ENCODE measurements around the gene RAD51B. TPM values are rescaled to one million over a fixed set of nuclear protein-coding genes. Genes with fewer than 3 reads are reported as not detected.

Gene RAD51B
- total and polyA plus RNA-seq, 4 donors, result 2.5 to 95.0 (median 9.6) TPM

DNA sequence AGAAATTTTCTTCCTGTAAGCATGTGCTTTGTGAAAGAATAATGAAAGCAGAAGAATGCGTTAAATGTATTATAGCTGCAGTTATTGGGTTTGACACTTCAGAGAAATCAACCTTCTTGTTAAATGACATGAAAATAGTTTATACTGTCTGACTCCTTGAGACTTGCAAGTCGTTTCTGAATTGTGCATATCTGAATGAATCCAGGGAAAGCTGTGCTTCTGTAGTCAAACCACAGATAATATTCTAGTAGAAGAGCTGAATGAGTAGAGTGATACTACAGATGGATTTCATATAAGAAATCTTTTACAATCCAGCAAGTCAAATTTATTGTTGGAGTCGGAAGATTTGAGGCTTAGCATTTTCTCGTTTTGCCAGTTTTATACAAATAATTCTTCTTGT is 343.3 kb downstream of the RAD51B start:
- no peak overlapping the region for H3K27ac ChIP-seq (ENCODE audit: low read depth in 1 of 2, low read length in 1 of 2)

DNA sequence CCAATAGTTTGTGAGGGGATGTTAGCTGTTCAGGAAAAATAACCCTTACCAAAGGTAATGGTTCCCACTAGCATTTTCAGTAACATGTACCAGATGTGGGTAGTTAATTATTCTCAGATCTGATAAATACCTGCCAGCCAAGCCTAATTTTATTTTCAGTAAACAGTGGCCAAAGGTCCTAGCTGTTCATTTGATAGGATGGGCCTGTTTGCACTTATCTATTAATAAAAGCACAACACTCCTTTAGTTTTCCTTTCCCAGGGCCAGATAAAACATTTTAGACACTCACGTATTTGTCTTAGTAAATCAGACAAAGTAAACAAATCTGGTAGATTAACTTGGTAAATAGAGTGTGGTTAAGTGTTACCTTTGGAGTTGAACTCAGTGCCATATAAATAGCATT is 345.1 kb downstream of the RAD51B start:
- TF ChIP-seq, protein P1, sequence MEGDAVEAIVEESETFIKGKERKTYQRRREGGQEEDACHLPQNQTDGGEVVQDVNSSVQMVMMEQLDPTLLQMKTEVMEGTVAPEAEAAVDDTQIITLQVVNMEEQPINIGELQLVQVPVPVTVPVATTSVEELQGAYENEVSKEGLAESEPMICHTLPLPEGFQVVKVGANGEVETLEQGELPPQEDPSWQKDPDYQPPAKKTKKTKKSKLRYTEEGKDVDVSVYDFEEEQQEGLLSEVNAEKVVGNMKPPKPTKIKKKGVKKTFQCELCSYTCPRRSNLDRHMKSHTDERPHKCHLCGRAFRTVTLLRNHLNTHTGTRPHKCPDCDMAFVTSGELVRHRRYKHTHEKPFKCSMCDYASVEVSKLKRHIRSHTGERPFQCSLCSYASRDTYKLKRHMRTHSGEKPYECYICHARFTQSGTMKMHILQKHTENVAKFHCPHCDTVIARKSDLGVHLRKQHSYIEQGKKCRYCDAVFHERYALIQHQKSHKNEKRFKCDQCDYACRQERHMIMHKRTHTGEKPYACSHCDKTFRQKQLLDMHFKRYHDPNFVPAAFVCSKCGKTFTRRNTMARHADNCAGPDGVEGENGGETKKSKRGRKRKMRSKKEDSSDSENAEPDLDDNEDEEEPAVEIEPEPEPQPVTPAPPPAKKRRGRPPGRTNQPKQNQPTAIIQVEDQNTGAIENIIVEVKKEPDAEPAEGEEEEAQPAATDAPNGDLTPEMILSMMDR (IDR thresholded peaks at IDR 0.05; ENCODE audit: control extremely low read depth, extremely low read depth), result no peak
- H3K9ac ChIP-seq (ENCODE audit: insufficient read depth in 1 of 2, low read length in 2 of 2), result peak overlapping the region in 1 of 2 donors; percentile 14
- DNase-seq (peak in 1 of 3 donors; percentile 47), ATAC-seq (ENCODE audit: insufficient read depth, low FRiP score) (no peak)
- H3K9me3 ChIP-seq (ENCODE audit: control insufficient read depth in 4 of 4, insufficient read depth in 3 of 4, low read length in 3 of 4), result no peaks in the 10 kb centered on the region
- H3K36me3 ChIP-seq (ENCODE audit: control insufficient read depth in 4 of 4, insufficient read depth in 4 of 4, low read length in 4 of 4), result no peaks in the 10 kb centered on the region
- 39 to 70% methylated on average over 1 of the region's 1 CpG for WGBS, 2 donors
- H3K4me3 ChIP-seq, result no peak overlapping the region
- no peaks in the 10 kb centered on the region for H3K27me3 ChIP-seq (ENCODE audit: control insufficient read depth in 3 of 3, insufficient read depth in 3 of 3, low read length in 2 of 3)
- peaks cover 0 to 48% (median 15%) of the 10 kb centered on the region in 5 donors for H3K4me1 ChIP-seq (ENCODE audit: control insufficient read depth in 5 of 5, insufficient read depth in 5 of 5, low read length in 5 of 5)
- no peak overlapping the region for H3K27ac ChIP-seq (ENCODE audit: low read depth in 1 of 2, low read length in 1 of 2)

More for the DNA sequence above, 343.3 kb downstream of the RAD51B start:
- Histone ChIP-seq H3K4me1 (ENCODE audit: control insufficient read depth in 5 of 5, insufficient read depth in 5 of 5, low read length in 5 of 5) (peaks cover 0 to 31% (median 10%) of the 10 kb centered on the region in 5 donors), H3K9ac (ENCODE audit: insufficient read depth in 1 of 2, low read length in 2 of 2) (no peak overlapping the region), H3K36me3 (ENCODE audit: control insufficient read depth in 4 of 4, insufficient read depth in 4 of 4, low read length in 4 of 4) (no peaks in the 10 kb centered on the region), H3K9me3 (ENCODE audit: control insufficient read depth in 4 of 4, insufficient read depth in 3 of 4, low read length in 3 of 4) (no peaks in the 10 kb centered on the region), H3K27me3 (ENCODE audit: control insufficient read depth in 3 of 3, insufficient read depth in 3 of 3, low read length in 2 of 3) (no peaks in the 10 kb centered on the region), H3K4me3 (no peak overlapping the region)
- ATAC-seq (ENCODE audit: insufficient read depth, low FRiP score) (no peak), DNase-seq (no peak)
- whole genome bisulfite sequencing, 2 donors, result 86 to 88% methylated on average over 4 of the region's 4 CpGs
- TF ChIP-seq, protein P1 (IDR thresholded peaks at IDR 0.05; ENCODE audit: control extremely low read depth, extremely low read depth), result no peak

DNA sequence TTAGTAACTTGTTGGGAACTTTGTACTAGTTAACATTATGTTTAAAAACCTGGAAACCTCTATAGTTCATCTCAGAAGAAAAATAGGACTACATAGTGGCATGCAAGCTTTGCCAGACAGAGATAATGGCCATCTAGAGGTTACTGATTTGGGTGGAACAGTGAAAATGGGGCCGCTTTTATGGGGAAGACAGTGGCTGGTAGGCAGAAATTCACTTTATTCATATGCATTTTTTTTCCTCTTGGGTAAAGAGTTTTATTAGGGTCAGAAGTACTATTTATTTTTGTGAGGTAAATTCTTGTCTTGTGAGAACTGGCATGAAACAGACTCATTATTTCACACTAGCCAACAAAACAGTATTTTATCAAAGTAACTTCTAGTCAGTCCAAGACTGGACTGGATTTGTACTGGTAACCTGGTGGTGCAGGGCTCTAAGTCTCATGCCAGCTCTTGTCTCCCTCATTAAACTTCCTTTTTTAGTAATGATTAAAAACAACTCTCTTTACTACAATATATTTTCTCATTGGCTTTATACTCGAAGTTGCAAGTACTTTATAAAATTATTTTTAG is 345.8 kb downstream of the RAD51B start:
- Histone ChIP-seq H3K36me3 (ENCODE audit: control insufficient read depth in 4 of 4, insufficient read depth in 4 of 4, low read length in 4 of 4) (no peaks in the 10 kb centered on the region), H3K4me1 (ENCODE audit: control insufficient read depth in 5 of 5, insufficient read depth in 5 of 5, low read length in 5 of 5) (peaks cover 0 to 53% (median 15%) of the 10 kb centered on the region in 5 donors), H3K27me3 (ENCODE audit: control insufficient read depth in 3 of 3, insufficient read depth in 3 of 3, low read length in 2 of 3) (no peaks in the 10 kb centered on the region), H3K27ac (ENCODE audit: low read depth in 1 of 2, low read length in 1 of 2) (no peak overlapping the region), H3K4me3 (no peak overlapping the region), H3K9ac (ENCODE audit: insufficient read depth in 1 of 2, low read length in 2 of 2) (no peak overlapping the region), H3K9me3 (ENCODE audit: control insufficient read depth in 4 of 4, insufficient read depth in 3 of 4, low read length in 3 of 4) (no peaks in the 10 kb centered on the region)
- WGBS, 2 donors, result 71 to 73% methylated on average over 2 of the region's 2 CpGs
- no peak for DNase-seq
- TF ChIP-seq, protein P1 (IDR thresholded peaks at IDR 0.05; ENCODE audit: control extremely low read depth, extremely low read depth), result no peak
- ATAC-seq (ENCODE audit: insufficient read depth, low FRiP score), result no peak
